Neural crest cell (in vitro differentiated cells): ENCODE results near the gene CSF1. TPM values are rescaled to one million over a fixed set of nuclear protein-coding genes. Genes with fewer than 3 reads are reported as not detected.
A peak's percentile ranks its signal among the peaks of the same experiment; 100 is the strongest.

Experiments
- DNase-seq: peaks from one replicate; pipeline ENCODE4 v3.0.0; 2021; ENCODE audit warnings: low read depth, mixed read lengths, low spot score
- H3K27ac Mint-ChIP-seq: one replicate; pipeline ENCODE4 v1.8.0; 2021; ENCODE audit warnings: mild to moderate bottlenecking, mixed read lengths; ENCODE audit not compliant: unreplicated experiment
- H3K27me3 Mint-ChIP-seq: 2 replicates; pipeline ENCODE4 v1.8.0; 2021; ENCODE audit warnings: low read depth, mild to moderate bottlenecking, mixed read lengths
- H3K36me3 Mint-ChIP-seq: 2 replicates; pipeline ENCODE4 v1.8.0; 2021; ENCODE audit warnings: low read depth, mild to moderate bottlenecking, mixed read lengths
- H3K4me1 Mint-ChIP-seq: 2 replicates; pipeline ENCODE4 v1.8.0; 2021; ENCODE audit warnings: mixed read lengths
- H3K4me3 Mint-ChIP-seq: one replicate; pipeline ENCODE4 v1.8.0; 2021; ENCODE audit warnings: mild to moderate bottlenecking, mixed read lengths
- H3K9me3 Mint-ChIP-seq: 2 replicates; pipeline ENCODE4 v1.8.0; 2021; ENCODE audit warnings: mixed read lengths
- CTCF ChIP-seq: fragments of 200-600 bp; sonication (generic); conservative IDR thresholded peaks from 2 replicates; pipeline ENCODE4 v1.5.0; 2021; ENCODE audit warnings: antibody characterized with exemption, mild to moderate bottlenecking
- total RNA-seq: library from RNA; stranded (reverse); gene quantifications from 2 replicates; pipeline ENCODE4 v1.2.1, GENCODE V29; 2021

Gene CSF1
- total RNA-seq, 1 donor from 2014 or later: 17.9 TPM

GRCh38 chr1:109906160-109906838, 4.3 kb upstream of the CSF1 start:
- no peaks in the 10 kb centered on the region for H3K9me3 Mint-ChIP-seq
- H3K4me3 Mint-ChIP-seq: peak overlapping the region; percentile 25
- peaks cover 18% of the 10 kb centered on the region for H3K27me3 Mint-ChIP-seq

GRCh38 chr1:109906839-109907180, 3.8 kb upstream of the CSF1 start:
- no peak for TF ChIP-seq CTCF
- Mint-ChIP-seq H3K9me3 (no peaks in the 10 kb centered on the region), H3K27ac (no peak overlapping the region), H3K4me1 (peaks cover 49% of the 10 kb centered on the region), H3K36me3 (no peaks in the 10 kb centered on the region), H3K27me3 (peaks cover 20% of the 10 kb centered on the region), H3K4me3 (peak overlapping the region; percentile 6)
- DNase-seq: no peak

More at GRCh38 chr1:109906160-109906838, 4.3 kb upstream of the CSF1 start:
- Mint-ChIP-seq H3K36me3 (no peaks in the 10 kb centered on the region), H3K27ac (no peak overlapping the region), H3K4me1 (peaks cover 44% of the 10 kb centered on the region)
- DNase-seq: no peak
- TF ChIP-seq CTCF: no peak

GRCh38 chr1:109907190-109907774, 3.4 kb upstream of the CSF1 start:
- peaks cover 23% of the 10 kb centered on the region for H3K27me3 Mint-ChIP-seq
- H3K27ac Mint-ChIP-seq: peak overlapping the region; percentile 3
- no peaks in the 10 kb centered on the region for H3K9me3 Mint-ChIP-seq
- H3K4me1 Mint-ChIP-seq: peaks cover 53% of the 10 kb centered on the region
- no peaks in the 10 kb centered on the region for H3K36me3 Mint-ChIP-seq
- peak overlapping the region; percentile 6 for H3K4me3 Mint-ChIP-seq
- TF ChIP-seq CTCF: no peak
- no peak for DNase-seq

GRCh38 chr1:109908836-109909235, 1.8 kb upstream of the CSF1 start:
- no peak for TF ChIP-seq CTCF
- H3K36me3 Mint-ChIP-seq: no peaks in the 10 kb centered on the region
- peak overlapping the region; percentile 92 for H3K4me3 Mint-ChIP-seq
- H3K27ac Mint-ChIP-seq: no peak overlapping the region
- H3K9me3 Mint-ChIP-seq: no peaks in the 10 kb centered on the region
- H3K4me1 Mint-ChIP-seq: peaks cover 65% of the 10 kb centered on the region
- no peak for DNase-seq
- H3K27me3 Mint-ChIP-seq: peaks cover 26% of the 10 kb centered on the region

- H3K4me3 Mint-ChIP-seq: peak overlapping the region; percentile 92
- no peak overlapping the region for H3K27ac Mint-ChIP-seq
- no peak for DNase-seq
- H3K9me3 Mint-ChIP-seq: no peaks in the 10 kb centered on the region
- no peak for TF ChIP-seq CTCF
- H3K27me3 Mint-ChIP-seq: peaks cover 26% of the 10 kb centered on the region
- no peaks in the 10 kb centered on the region for H3K36me3 Mint-ChIP-seq
- H3K4me1 Mint-ChIP-seq: peaks cover 68% of the 10 kb centered on the region
Observed at GRCh38 chr1:109909561-109909960, 1.1 kb upstream of the CSF1 start.
